ENCODE results near the gene RNF123. TPM values are rescaled to one million over a fixed set of nuclear protein-coding genes. Genes with fewer than 3 reads are reported as not detected.

RNF123 gene
- total RNA-seq, 4 donors from 2014 or later, result 23.4 to 36.2 (median 31.5) TPM

DNA sequence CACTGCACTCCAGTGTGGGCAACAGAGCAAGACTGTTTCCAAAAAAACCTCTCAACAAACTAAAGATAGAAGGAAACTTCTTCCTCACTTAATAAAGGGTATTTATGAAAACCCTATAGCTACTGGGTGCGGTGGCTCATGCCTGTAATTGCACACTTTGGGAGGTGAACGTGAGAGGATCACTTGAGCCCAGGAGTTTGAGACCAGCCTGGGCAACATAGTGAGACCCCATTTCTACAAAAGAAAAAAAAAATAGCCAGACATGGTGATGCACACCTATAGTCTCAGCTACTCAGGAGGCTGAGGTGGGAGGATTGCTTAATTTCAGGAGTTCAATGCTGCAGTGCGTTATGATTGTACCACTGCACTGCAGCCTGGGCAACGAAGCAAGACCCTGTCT lies 74.6 kb downstream of the RNF123 start:
- intact Hi-C loops (cut with DNase I), result no loop called here
- H3K4me1 ChIP-seq, result peaks cover 0 to 14% (median 4%) of the 10 kb centered on the region in 4 donors
- TF ChIP-seq POLR2A (IDR thresholded peaks at IDR 0.05; ENCODE audit: low read depth) (no peak), POLR2AphosphoS5 (IDR thresholded peaks at IDR 0.05) (no peak), EP300 (IDR thresholded peaks at IDR 0.05) (no peak)
- TF ChIP-seq, protein P1, sequence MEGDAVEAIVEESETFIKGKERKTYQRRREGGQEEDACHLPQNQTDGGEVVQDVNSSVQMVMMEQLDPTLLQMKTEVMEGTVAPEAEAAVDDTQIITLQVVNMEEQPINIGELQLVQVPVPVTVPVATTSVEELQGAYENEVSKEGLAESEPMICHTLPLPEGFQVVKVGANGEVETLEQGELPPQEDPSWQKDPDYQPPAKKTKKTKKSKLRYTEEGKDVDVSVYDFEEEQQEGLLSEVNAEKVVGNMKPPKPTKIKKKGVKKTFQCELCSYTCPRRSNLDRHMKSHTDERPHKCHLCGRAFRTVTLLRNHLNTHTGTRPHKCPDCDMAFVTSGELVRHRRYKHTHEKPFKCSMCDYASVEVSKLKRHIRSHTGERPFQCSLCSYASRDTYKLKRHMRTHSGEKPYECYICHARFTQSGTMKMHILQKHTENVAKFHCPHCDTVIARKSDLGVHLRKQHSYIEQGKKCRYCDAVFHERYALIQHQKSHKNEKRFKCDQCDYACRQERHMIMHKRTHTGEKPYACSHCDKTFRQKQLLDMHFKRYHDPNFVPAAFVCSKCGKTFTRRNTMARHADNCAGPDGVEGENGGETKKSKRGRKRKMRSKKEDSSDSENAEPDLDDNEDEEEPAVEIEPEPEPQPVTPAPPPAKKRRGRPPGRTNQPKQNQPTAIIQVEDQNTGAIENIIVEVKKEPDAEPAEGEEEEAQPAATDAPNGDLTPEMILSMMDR (IDR thresholded peaks at IDR 0.05), result no peak
- WGBS, result 95% methylated on average over 4 of the region's 4 CpGs
- H3K27me3 ChIP-seq, result no peaks in the 10 kb centered on the region
- H3K36me3 ChIP-seq, result peaks cover 0 to 20% (median 3%) of the 10 kb centered on the region in 4 donors
- H3K9me3 ChIP-seq, result no peaks in the 10 kb centered on the region
- no peak overlapping the region for H3K27ac ChIP-seq (replicated peaks in 1 of 4)
- no peak overlapping the region for H3K4me3 ChIP-seq
- no peak for DNase-seq (ENCODE audit: extremely low spot score)

DNA sequence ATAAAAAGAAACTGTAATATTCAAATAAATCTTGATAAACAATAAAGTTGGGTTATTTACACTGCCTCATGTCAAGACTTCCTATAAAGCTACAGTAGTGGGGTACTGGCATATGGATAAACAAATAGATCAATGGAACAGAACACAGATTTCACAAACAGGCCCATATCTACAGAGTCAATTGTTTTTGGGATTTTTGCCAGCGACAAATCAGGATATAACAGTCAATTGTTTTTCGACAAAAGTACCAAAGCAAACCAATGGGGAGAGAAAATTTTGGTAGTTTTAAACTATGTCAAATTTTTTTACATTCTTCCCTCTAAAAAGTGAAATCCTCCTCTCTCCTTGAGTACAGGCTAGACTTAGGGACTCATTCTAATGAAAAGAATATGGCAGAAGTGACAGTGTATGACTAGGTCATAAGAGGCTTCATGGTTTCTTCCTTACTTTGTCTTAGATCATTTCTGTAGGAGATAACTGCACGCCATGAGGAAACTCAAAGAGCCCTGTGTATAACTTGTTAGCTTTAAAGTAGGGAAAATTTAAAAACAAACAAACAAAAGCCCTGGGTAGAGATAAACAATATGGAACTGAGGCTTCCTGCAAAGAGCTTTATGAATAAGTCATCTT lies 80.0 kb downstream of the RNF123 start:
- H3K4me3 ChIP-seq, result no peak overlapping the region
- H3K9me3 ChIP-seq, result no peaks in the 10 kb centered on the region
- H3K27ac ChIP-seq (replicated peaks in 1 of 4), result no peak overlapping the region
- no peak for DNase-seq (ENCODE audit: extremely low spot score)
- no peaks in the 10 kb centered on the region for H3K27me3 ChIP-seq
- peaks cover 0 to 9% (median 6%) of the 10 kb centered on the region in 4 donors for H3K36me3 ChIP-seq
- WGBS, result 91% methylated on average over 3 of the region's 3 CpGs
- peaks cover 0 to 18% (median 8%) of the 10 kb centered on the region in 4 donors for H3K4me1 ChIP-seq
- TF ChIP-seq POLR2AphosphoS5 (IDR thresholded peaks at IDR 0.05) (no peak), POLR2A (IDR thresholded peaks at IDR 0.05; ENCODE audit: low read depth) (no peak), EP300 (IDR thresholded peaks at IDR 0.05) (no peak)
- TF ChIP-seq, protein P1 (IDR thresholded peaks at IDR 0.05), result no peak
- intact Hi-C loops (cut with DNase I), result no loop called here

DNA sequence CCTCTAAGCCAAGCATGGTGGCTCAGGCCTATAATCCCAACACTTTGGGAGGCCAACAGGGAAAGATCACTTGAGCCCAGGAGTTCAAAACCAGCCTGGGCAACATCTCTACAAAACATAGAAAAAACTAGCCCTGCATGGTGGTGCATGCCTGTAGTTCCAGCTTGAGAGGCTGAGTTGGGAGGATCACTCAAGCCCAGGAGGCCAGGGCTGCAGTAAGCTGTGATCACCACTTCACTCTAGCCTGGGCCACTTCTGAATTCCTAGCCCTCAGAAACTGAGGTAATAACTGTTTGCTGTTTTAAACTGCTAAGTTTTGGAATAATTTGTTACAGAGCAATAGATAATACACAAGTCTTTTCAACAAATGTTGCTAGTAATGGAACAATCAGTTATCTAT lies 80.6 kb downstream of the RNF123 start:
- Histone ChIP-seq H3K27me3 (no peaks in the 10 kb centered on the region), H3K36me3 (peaks cover 0 to 8% (median 6%) of the 10 kb centered on the region in 4 donors), H3K9me3 (no peaks in the 10 kb centered on the region), H3K4me3 (no peak overlapping the region), H3K4me1 (peaks cover 3 to 19% (median 14%) of the 10 kb centered on the region in 4 donors), H3K27ac (replicated peaks in 1 of 4) (no peak overlapping the region)
- intact Hi-C loops (cut with DNase I), result no loop called here
- no peak for DNase-seq (ENCODE audit: extremely low spot score)
- TF ChIP-seq POLR2AphosphoS5 (IDR thresholded peaks at IDR 0.05) (no peak), EP300 (IDR thresholded peaks at IDR 0.05) (no peak)

Small RNAs within 50 kb of the gene (small RNA-seq; reads per million reads assigned to genes)
- gene AMIGO3 (0 reads per million in 3 donors), gene COX6CP14 (0 reads per million in 3 donors)

Other genes starting within 250 kb of the RNF123 start
- 100 to 1,000 TPM in 3 of 4 donors, 10 to 100 TPM in 1; 89.3 to 190 (median 135) TPM for gene DAG1, start 219.3 kb upstream of the RNF123 start, total RNA-seq
- gene BSN, start 135.1 kb upstream of the RNF123 start, total RNA-seq, result 1 to 10 TPM in 1 of 4 donors, under 1 TPM in 3; 0.42 to 1.7 (median 0.78) TPM
- 10 to 100 TPM; 48.2 to 75.5 (median 68.1) TPM for gene APEH, start 15.2 kb upstream of the RNF123 start, total RNA-seq
- 1 to 10 TPM; 1.7 to 4.7 (median 3.8) TPM for gene MST1, start 83 bp upstream of the RNF123 start, total RNA-seq
- gene AMIGO3, start 30.1 kb downstream of the RNF123 start, total RNA-seq, result 1 to 10 TPM in 2 of 4 donors, not detected in 2; 1.2 to 1.7 TPM
- gene GMPPB, start 34.4 kb downstream of the RNF123 start, total RNA-seq, result 10 to 100 TPM; 12.0 to 18.9 (median 17.6) TPM
- gene IP6K1, start 97.0 kb downstream of the RNF123 start, total RNA-seq, result 10 to 100 TPM; 33.2 to 63.4 (median 52.4) TPM
- under 1 TPM in 1 of 4 donors, not detected in 3; 0.17 TPM for gene CDHR4, start 110.3 kb downstream of the RNF123 start, total RNA-seq
- 1 to 10 TPM; 3.3 to 5.8 (median 4.0) TPM for gene INKA1, start 113.7 kb downstream of the RNF123 start, total RNA-seq
- gene UBA7, start 124.4 kb downstream of the RNF123 start, total RNA-seq, result 10 to 100 TPM; 25.5 to 40.0 (median 31.4) TPM
- gene TRAIP, start 167.0 kb downstream of the RNF123 start, total RNA-seq, result 1 to 10 TPM in 2 of 4 donors, under 1 TPM in 1, not detected in 1; 0.84 to 1.4 (median 1.3) TPM
- under 1 TPM in 1 of 4 donors, not detected in 3; 0.13 TPM for gene CAMKV, start 180.3 kb downstream of the RNF123 start, total RNA-seq
- gene MST1R, start 214.3 kb downstream of the RNF123 start, total RNA-seq, result 1 to 10 TPM; 1.7 to 6.6 (median 3.6) TPM
- gene MON1A, start 240.3 kb downstream of the RNF123 start, total RNA-seq, result 10 to 100 TPM in 3 of 4 donors, 1 to 10 TPM in 1; 9.9 to 19.1 (median 15.7) TPM

Data from esophagus muscularis mucosa (tissue), 4 donors.